PC-3 (cell line): ENCODE results near the gene COL9A3.

Source experiments
- CTCF ChIP-seq: fragments of 300-600 bp; sonication (generic); conservative IDR thresholded peaks from 2 replicates; pipeline ENCODE4 v1.5.1; 2017; ENCODE audit warnings: antibody characterized with exemption, low read depth, mild to moderate bottlenecking, low read length
- EZH2phosphoT487 ChIP-seq: fragments of 300-600 bp; sonication (generic); IDR thresholded peaks from 2 replicates; pipeline ENCODE4 v1.6.1; 2018; ENCODE audit warnings: mild to moderate bottlenecking, antibody characterized with exemption, low read length, borderline replicate concordance

DNA sequence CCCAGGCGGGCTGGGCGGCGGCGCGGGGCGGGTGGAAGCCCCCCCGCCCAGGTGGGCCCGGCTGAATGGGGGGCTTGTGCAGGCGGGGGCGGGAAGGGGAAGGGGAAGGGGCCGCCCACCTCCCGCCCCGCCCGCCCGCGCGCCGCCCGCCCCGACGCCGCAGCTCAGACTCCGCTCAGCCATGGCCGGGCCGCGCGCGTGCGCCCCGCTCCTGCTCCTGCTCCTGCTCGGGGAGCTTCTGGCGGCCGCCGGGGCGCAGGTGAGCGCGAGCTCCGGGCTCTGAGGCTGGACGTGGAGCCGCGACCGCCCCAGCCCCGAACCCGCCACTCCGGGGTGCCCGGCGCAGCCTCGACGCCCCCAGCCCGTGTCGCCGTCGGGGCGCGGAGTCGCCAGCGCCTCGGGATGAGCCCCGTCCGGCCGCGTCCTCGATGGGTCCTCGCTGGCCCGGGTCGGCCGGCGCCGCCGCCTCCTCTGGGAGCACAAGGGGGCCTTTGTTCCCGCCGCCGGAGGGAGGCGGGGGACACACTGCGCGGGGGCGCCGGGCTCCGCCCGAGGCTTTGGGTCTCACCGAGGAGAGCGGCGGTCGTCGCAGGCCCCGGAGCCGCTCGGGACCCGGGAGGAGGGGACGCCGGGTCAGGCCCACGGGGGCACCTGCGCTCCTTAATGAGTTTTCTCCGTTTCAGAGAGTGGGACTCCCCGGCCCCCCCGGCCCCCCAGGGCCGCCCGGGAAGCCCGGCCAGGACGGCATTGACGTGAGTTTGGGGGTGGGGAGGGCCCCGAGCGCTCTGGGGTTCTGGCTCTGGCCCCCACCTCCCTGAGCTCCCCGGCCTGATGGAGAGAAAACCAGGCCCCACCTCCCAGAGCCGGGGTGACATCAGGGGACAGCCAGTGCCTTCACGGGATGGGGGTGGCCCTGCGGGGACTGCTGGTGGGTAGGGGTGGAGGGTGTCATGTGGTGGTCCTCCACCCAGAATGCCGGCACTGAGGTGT lies at the start of gene COL9A3:
- no peak for TF ChIP-seq CTCF
- TF ChIP-seq EZH2phosphoT487, result no peak
